Mesenchymal stem cell (in vitro differentiated cells and primary cell): Measurements from ENCODE around the gene MBNL1. TPM values are rescaled to one million over a fixed set of nuclear protein-coding genes. Genes with fewer than 3 reads are reported as not detected.

Experiments used
- DNase-seq: peaks from one replicate; pipeline ENCODE4 v3.0.0-alpha.2; 2013
- H2AFZ ChIP-seq: one replicate; pipeline ENCODE4 v1.6.1; 2013; ENCODE audit warnings: low read depth, mild to moderate bottlenecking, control low read depth, inconsistent platforms, low read length, moderate library complexity
- H2AK5ac ChIP-seq: 2 replicates; pipeline ENCODE4 v1.6.1; 2013; ENCODE audit warnings: low read length, moderate library complexity, mild to moderate bottlenecking, inconsistent platforms; ENCODE audit not compliant: severe bottlenecking
- H2BK120ac ChIP-seq: one replicate; pipeline ENCODE4 v1.6.1; 2013; ENCODE audit warnings: low read depth, mild to moderate bottlenecking, inconsistent platforms, low read length, moderate library complexity
- H2BK12ac ChIP-seq, 2 experiments: one replicate each; pipeline ENCODE4 v1.6.1; 2013; ENCODE audit warnings: inconsistent platforms in 2 of 2, low read length in 2 of 2, mild to moderate bottlenecking in 2 of 2, moderate library complexity in 2 of 2, control low read depth in 1 of 2
- H2BK15ac ChIP-seq: one replicate; pipeline ENCODE4 v1.6.1; 2013; ENCODE audit warnings: mild to moderate bottlenecking, low read depth, inconsistent platforms; ENCODE audit not compliant: poor library complexity, severe bottlenecking
- H2BK5ac ChIP-seq: 2 replicates; pipeline ENCODE4 v1.6.1; 2013; ENCODE audit warnings: low read depth, mild to moderate bottlenecking, low read length, control low read depth, inconsistent platforms; ENCODE audit not compliant: poor library complexity, severe bottlenecking
- H3K14ac ChIP-seq, 2 experiments: one replicate each; pipeline ENCODE4 v1.6.1; 2013; ENCODE audit warnings: inconsistent platforms in 2 of 2, low read length in 2 of 2, control low read depth in 1 of 2, mild to moderate bottlenecking in 1 of 2, moderate library complexity in 1 of 2
- H3K18ac ChIP-seq, 2 experiments: one replicate each; pipeline ENCODE4 v1.6.1; 2013; ENCODE audit warnings: inconsistent platforms in 2 of 2, low read length in 2 of 2, control low read depth in 1 of 2, low read depth in 1 of 2, mild to moderate bottlenecking in 1 of 2
- H3K23ac ChIP-seq, 2 experiments: one replicate each; pipeline ENCODE4 v1.6.1; 2013; ENCODE audit warnings: inconsistent platforms in 2 of 2, low read length in 2 of 2, mild to moderate bottlenecking in 2 of 2, moderate library complexity in 2 of 2, control low read depth in 1 of 2
- H3K27ac ChIP-seq: 2 replicates; pipeline ENCODE4 v1.5.1; 2013; ENCODE audit warnings: mild to moderate bottlenecking, moderate library complexity, low read length, control low read depth, inconsistent platforms; ENCODE audit not compliant: poor library complexity, severe bottlenecking
- H3K27me3 ChIP-seq, 2 experiments: 2 replicates each; pipeline versions ENCODE4 v1.6.1 to v1.7.0; 2013; ENCODE audit warnings: low read length in 2 of 2, mild to moderate bottlenecking in 2 of 2, moderate library complexity in 2 of 2, control low read depth in 1 of 2, inconsistent platforms in 1 of 2; ENCODE audit not compliant: control insufficient read depth in 1 of 2, insufficient read depth in 1 of 2
- H3K36me3 ChIP-seq, 2 experiments: 2 replicates each; pipeline versions ENCODE4 v1.6.1 to v1.7.0; 2013; ENCODE audit warnings: low read length in 2 of 2, control low read depth in 1 of 2, inconsistent platforms in 1 of 2, low read depth in 1 of 2, mild to moderate bottlenecking in 1 of 2; ENCODE audit not compliant: insufficient read depth in 2 of 2, control insufficient read depth in 1 of 2
- H3K4ac ChIP-seq, 2 experiments: one replicate each; pipeline ENCODE4 v1.6.1; 2013; ENCODE audit warnings: inconsistent platforms in 2 of 2, low read length in 2 of 2, mild to moderate bottlenecking in 2 of 2, moderate library complexity in 2 of 2, control low read depth in 1 of 2, low read depth in 1 of 2
- H3K4me1 ChIP-seq: 2 replicates; pipeline ENCODE4 v1.6.1; 2013; ENCODE audit warnings: low read depth, low read length, control low read depth; ENCODE audit not compliant: control insufficient read depth, insufficient read depth
- H3K4me2 ChIP-seq: 2 replicates; pipeline ENCODE4 v1.6.1; 2013; ENCODE audit warnings: low read length, mild to moderate bottlenecking, inconsistent platforms; ENCODE audit not compliant: poor library complexity, severe bottlenecking
- H3K4me3 ChIP-seq, 2 experiments: 2 replicates each; pipeline versions ENCODE4 v1.5.1 to v1.7.0; 2013; ENCODE audit warnings: low read length in 2 of 2, mild to moderate bottlenecking in 2 of 2, control low read depth in 1 of 2, low read depth in 1 of 2; ENCODE audit not compliant: insufficient read depth in 1 of 2
- H3K79me1 ChIP-seq: replicated peaks from 2 replicates; pipeline ENCODE4 v1.6.1; 2013; ENCODE audit warnings: mild to moderate bottlenecking, control low read depth, low read length, inconsistent platforms; ENCODE audit not compliant: poor library complexity, severe bottlenecking
- H3K9ac ChIP-seq: 2 replicates; pipeline ENCODE4 v1.7.0; 2013; ENCODE audit warnings: mild to moderate bottlenecking, low read length, moderate library complexity
- H3K9me3 ChIP-seq: 2 replicates; pipeline ENCODE4 v1.7.0; 2013; ENCODE audit warnings: mild to moderate bottlenecking, low read length; ENCODE audit not compliant: control insufficient read depth
- H4K8ac ChIP-seq: one replicate; pipeline ENCODE4 v1.6.1; 2013; ENCODE audit warnings: inconsistent platforms, mild to moderate bottlenecking, low read length, moderate library complexity
- H4K91ac ChIP-seq: one replicate; pipeline ENCODE4 v1.6.1; 2013; ENCODE audit warnings: mild to moderate bottlenecking, low read length, inconsistent platforms
- WGBS: methylation state at CpG from one replicate; pipeline ENCODE4 v1.1.7; 2013; ENCODE audit warnings: mixed read lengths; 5-methylcytosine and 5-hydroxymethylcytosine counted together
- small RNA-seq: library from polyadenylated mRNA; stranded (forward); fragments of <200 nt; extraction: miRNeasy Mini kit (QIAGEN cat#:217004); gene quantifications from one replicate; pipeline ENCODE3, GENCODE V24; 2013; ENCODE audit warnings: low read depth

The MBNL1 gene

DNA sequence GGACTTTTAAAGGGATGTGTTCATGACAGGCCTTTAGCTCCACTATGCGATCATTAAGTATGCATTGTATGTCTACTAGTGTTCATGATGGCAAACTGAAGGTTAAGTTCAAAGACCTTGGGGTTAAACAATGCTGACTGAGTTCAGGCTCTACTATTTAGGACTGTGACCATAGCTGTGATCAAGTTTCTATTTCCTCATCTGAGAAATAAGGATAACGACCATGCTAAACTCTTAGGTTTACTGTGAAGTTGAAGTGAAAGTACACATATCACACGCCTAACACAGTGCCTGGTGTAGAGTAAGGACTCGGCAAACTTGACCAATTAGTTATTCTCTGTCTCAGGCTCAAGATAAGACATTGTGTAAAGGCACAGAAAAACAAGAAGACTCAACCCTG lies 243.2 kb downstream of the MBNL1 start:
- H3K36me3 ChIP-seq, result no peaks in the 10 kb centered on the region
- no peak overlapping the region for H3K14ac ChIP-seq
- no peak overlapping the region for H3K18ac ChIP-seq
- H3K27me3 ChIP-seq, result no peaks in the 10 kb centered on the region
- no peak overlapping the region for H3K4me3 ChIP-seq
- H3K9ac ChIP-seq, result no peak overlapping the region
- no peak for DNase-seq
- H2AFZ ChIP-seq, result no peak overlapping the region
- H2BK5ac ChIP-seq, result no peak overlapping the region
- WGBS, result 96% methylated on average over 4 of the region's 4 CpGs
- no peak overlapping the region for H3K4me2 ChIP-seq
- no peak overlapping the region for H4K91ac ChIP-seq
- H3K4ac ChIP-seq, result no peak overlapping the region
- H2BK120ac ChIP-seq, result no peak overlapping the region
- H2BK15ac ChIP-seq, result no peak overlapping the region
- H3K27ac ChIP-seq, result no peak overlapping the region
- H4K8ac ChIP-seq, result no peak overlapping the region
- no peak overlapping the region for H3K23ac ChIP-seq
- H3K9me3 ChIP-seq, result no peaks in the 10 kb centered on the region
- no peaks in the 10 kb centered on the region for H3K4me1 ChIP-seq
- H2AK5ac ChIP-seq, result no peak overlapping the region
- no peak overlapping the region for H2BK12ac ChIP-seq
- no peaks in the 10 kb centered on the region for H3K79me1 ChIP-seq

DNA sequence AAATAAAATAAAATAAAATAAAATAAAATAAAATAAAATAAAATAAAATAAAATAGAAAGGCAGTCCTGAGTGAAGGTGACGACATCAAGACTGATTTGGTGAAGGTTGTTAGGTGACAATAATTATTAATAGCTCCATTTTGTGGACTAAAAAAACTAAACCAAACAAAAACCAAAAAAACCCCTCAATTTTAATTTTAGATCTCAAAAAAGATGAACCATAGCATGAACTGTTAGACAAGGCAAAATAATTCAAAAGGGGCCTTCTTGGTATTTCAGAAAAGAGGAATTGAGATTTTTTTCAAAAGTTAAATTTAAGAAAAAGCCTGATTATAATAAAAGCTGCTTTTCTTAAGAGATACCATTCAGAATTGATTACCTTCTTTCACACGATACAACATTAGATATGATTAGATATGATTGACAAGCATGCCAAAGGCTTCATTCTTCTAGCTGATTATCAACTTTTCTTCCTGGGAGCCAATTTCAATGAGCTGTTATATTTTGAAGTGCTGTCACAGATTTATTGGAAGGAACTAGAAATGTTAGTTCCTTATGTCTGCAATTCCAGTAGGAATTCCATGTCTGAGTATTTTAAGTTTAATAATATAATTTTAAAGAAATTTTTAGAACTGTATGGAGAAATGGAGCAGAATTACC lies 244.7 kb downstream of the MBNL1 start:
- H2BK120ac ChIP-seq, result no peak overlapping the region
- no CpG with 5 or more reads among the region's 2 CpGs for WGBS
- no peak overlapping the region for H3K4ac ChIP-seq
- no peak overlapping the region for H3K4me3 ChIP-seq
- H4K8ac ChIP-seq, result no peak overlapping the region
- H3K27me3 ChIP-seq, result no peaks in the 10 kb centered on the region
- no peaks in the 10 kb centered on the region for H3K79me1 ChIP-seq
- H4K91ac ChIP-seq, result no peak overlapping the region
- H2AK5ac ChIP-seq, result no peak overlapping the region
- no peak overlapping the region for H3K9ac ChIP-seq
- H3K14ac ChIP-seq, result no peak overlapping the region
- H2BK5ac ChIP-seq, result no peak overlapping the region
- no peak overlapping the region for H3K27ac ChIP-seq
- DNase-seq, result no peak
- no peaks in the 10 kb centered on the region for H3K4me1 ChIP-seq
- H2BK15ac ChIP-seq, result no peak overlapping the region
- H2AFZ ChIP-seq, result no peak overlapping the region
- no peak overlapping the region for H2BK12ac ChIP-seq
- H3K18ac ChIP-seq, result no peak overlapping the region
- H3K36me3 ChIP-seq, result no peaks in the 10 kb centered on the region
- no peak overlapping the region for H3K4me2 ChIP-seq
- H3K9me3 ChIP-seq, result no peaks in the 10 kb centered on the region
- H3K23ac ChIP-seq, result no peak overlapping the region

Small RNA genes within 50 kb of the gene (small RNA-seq; reads per million reads assigned to genes)
- not detected for gene RF00019
